ENCODE measurements around the gene NSG1. TPM values are rescaled to one million over a fixed set of nuclear protein-coding genes. Genes with fewer than 3 reads are reported as not detected.

NSG1 gene
- total and polyA plus RNA-seq, 4 donors, result 0.58 to 1.5 (median 0.78) TPM; not detected in 1

DNA sequence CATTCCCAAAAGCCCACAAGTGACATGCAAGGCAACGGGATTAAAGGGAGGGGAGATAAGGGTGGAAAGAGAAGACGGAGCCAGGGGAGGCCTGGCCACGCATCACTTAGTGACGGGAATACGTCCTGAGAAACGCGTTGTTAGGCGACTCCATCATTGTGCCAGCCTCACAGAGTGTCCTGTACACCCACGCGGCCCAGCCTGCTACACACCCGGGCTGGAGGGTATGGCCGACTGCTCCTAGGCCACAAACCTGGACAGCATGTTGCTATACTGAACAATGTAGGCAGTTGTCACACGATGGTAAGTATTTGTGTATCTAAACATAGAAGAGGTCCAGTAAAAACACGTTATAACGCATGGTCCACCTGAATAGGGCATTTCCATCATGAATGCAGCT, 23.4 kb downstream of the NSG1 start:
- H3K9me3 ChIP-seq (ENCODE audit: control insufficient read depth, low read length), result no peaks in the 10 kb centered on the region
- no peaks in the 10 kb centered on the region for H3K27me3 ChIP-seq (ENCODE audit: control insufficient read depth in 1 of 2, insufficient read depth in 2 of 2, low read length in 1 of 2)
- 78 to 83% methylated on average over 15 of the region's 15 CpGs for WGBS, 2 donors
- no peaks in the 10 kb centered on the region for H3K36me3 ChIP-seq (ENCODE audit: control insufficient read depth in 1 of 2, insufficient read depth in 2 of 2, low read length in 1 of 2)
- ATAC-seq (ENCODE audit: low FRiP score), result no peak
- no peaks in the 10 kb centered on the region for H3K4me1 ChIP-seq (ENCODE audit: control insufficient read depth in 1 of 2, insufficient read depth in 2 of 2, low read length in 2 of 2)
- no peak overlapping the region for H3K4me3 ChIP-seq (ENCODE audit: low read length in 2 of 2)
- H3K27ac ChIP-seq (ENCODE audit: low read depth in 1 of 2, low read length in 2 of 2), result no peak overlapping the region
- intact Hi-C loops (cut with DNase I), result no loop called here
- DNase-seq, result peak; percentile 27 to 42

DNA sequence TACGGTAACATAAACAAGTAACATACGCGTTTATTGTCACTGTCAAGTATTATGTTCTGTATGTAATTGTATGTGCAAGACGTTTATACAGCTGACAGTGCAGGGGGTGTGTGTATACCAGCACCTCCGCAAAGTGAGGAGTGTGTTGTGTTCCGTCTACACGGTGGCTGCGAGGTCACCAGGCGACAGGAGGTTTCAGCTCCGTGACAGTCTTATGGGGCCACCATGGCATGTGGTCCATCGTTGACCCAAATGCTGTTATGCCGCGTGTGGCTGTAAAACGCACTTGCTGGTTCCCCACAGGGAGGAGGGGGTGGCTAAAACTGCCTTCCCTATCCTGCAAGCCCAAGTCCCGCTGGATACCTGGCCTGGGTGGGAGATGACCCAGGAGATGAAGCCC, 25.0 kb downstream of the NSG1 start:
- no peak overlapping the region for H3K27ac ChIP-seq (ENCODE audit: low read depth in 1 of 2, low read length in 2 of 2)
- no peaks in the 10 kb centered on the region for H3K9me3 ChIP-seq (ENCODE audit: control insufficient read depth, low read length)
- WGBS, 2 donors, result 80 to 81% methylated on average over 14 to 15 of the region's 15 CpGs
- no peak overlapping the region for H3K4me3 ChIP-seq (ENCODE audit: low read length in 2 of 2)
- intact Hi-C loops (cut with DNase I), result no loop called here
- no peaks in the 10 kb centered on the region for H3K36me3 ChIP-seq (ENCODE audit: control insufficient read depth in 1 of 2, insufficient read depth in 2 of 2, low read length in 1 of 2)
- no peaks in the 10 kb centered on the region for H3K4me1 ChIP-seq (ENCODE audit: control insufficient read depth in 1 of 2, insufficient read depth in 2 of 2, low read length in 2 of 2)
- DNase-seq, result peak in 1 of 2 donors; percentile 23
- H3K27me3 ChIP-seq (ENCODE audit: control insufficient read depth in 1 of 2, insufficient read depth in 2 of 2, low read length in 1 of 2), result no peaks in the 10 kb centered on the region
- ATAC-seq (ENCODE audit: low FRiP score), result no peak

DNA sequence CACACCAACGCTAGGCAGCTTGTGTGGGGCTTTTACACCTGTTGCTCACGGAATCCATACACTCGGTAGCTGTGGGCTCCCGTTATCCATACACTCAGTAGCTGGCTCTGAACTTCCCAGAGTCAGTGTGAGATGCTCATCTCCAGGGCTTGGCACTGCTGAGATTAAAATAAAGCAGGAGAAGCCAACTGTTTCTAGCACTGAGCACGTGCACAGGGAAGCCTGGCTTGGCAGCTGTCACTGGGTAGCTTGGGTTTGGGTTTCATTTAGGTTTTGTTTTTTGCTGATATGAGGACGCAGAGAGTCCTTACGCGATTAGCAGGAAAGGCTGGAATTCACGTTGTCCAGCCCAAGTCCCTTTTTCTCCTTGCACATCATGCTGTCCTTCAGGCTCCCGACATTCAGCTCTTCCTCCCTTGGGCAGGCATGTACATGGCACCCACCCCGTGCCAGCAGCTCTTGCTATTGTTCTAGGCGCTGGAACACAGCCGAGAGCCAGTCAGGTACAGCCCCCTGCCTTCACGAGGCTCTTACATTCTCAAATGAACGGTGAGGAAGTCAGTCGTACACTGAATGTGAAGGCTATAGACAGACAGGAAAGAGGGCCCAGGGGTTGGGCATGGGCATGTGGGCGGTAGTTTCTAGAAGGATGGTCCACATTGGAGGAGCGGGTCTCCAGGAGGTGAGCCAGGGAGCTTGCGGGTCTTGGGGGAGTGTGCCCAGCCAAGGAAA, 25.9 kb downstream of the NSG1 start:
- Histone ChIP-seq H3K4me1 (ENCODE audit: control insufficient read depth in 1 of 2, insufficient read depth in 2 of 2, low read length in 2 of 2) (no peaks in the 10 kb centered on the region), H3K9me3 (ENCODE audit: control insufficient read depth, low read length) (no peaks in the 10 kb centered on the region), H3K4me3 (ENCODE audit: low read length in 2 of 2) (no peak overlapping the region), H3K27me3 (ENCODE audit: control insufficient read depth in 1 of 2, insufficient read depth in 2 of 2, low read length in 1 of 2) (no peaks in the 10 kb centered on the region), H3K27ac (ENCODE audit: low read depth in 1 of 2, low read length in 2 of 2) (no peak overlapping the region), H3K36me3 (ENCODE audit: control insufficient read depth in 1 of 2, insufficient read depth in 2 of 2, low read length in 1 of 2) (no peaks in the 10 kb centered on the region)
- 76 to 77% methylated on average over 19 of the region's 19 CpGs for WGBS, 2 donors
- ATAC-seq (ENCODE audit: low FRiP score) (no peak), DNase-seq (peak in 1 of 2 donors; percentile 62)
- intact Hi-C loops (cut with DNase I), result no loop called here

DNA sequence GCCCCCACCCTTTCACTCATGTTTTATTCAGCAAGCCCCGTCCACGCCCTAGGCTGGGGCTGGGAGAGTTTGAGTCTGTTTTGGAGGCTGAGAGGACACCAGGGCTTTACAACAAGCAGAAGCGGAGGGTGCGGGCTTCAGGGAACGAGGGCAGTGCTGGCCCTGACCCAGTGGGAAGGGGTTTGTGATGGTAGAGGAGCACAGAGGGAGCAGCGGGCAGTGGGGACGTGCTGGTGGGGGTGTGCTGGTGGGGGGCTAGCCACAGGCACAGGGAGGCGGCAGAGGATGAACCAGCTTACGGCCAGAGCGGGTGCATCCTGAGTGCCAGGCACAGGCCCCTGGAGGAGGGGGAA, 26.4 kb downstream of the NSG1 start:
- Histone ChIP-seq H3K36me3 (ENCODE audit: control insufficient read depth in 1 of 2, insufficient read depth in 2 of 2, low read length in 1 of 2) (no peaks in the 10 kb centered on the region), H3K4me1 (ENCODE audit: control insufficient read depth in 1 of 2, insufficient read depth in 2 of 2, low read length in 2 of 2) (no peaks in the 10 kb centered on the region), H3K9me3 (ENCODE audit: control insufficient read depth, low read length) (no peaks in the 10 kb centered on the region), H3K27me3 (ENCODE audit: control insufficient read depth in 1 of 2, insufficient read depth in 2 of 2, low read length in 1 of 2) (no peaks in the 10 kb centered on the region), H3K4me3 (ENCODE audit: low read length in 2 of 2) (no peak overlapping the region), H3K27ac (ENCODE audit: low read depth in 1 of 2, low read length in 2 of 2) (no peak overlapping the region)
- 85 to 87% methylated on average over 10 of the region's 10 CpGs for WGBS, 2 donors
- intact Hi-C loops (cut with DNase I), result no loop called here
- DNase-seq (peak in 1 of 2 donors; percentile 75), ATAC-seq (ENCODE audit: low FRiP score) (no peak)

DNA sequence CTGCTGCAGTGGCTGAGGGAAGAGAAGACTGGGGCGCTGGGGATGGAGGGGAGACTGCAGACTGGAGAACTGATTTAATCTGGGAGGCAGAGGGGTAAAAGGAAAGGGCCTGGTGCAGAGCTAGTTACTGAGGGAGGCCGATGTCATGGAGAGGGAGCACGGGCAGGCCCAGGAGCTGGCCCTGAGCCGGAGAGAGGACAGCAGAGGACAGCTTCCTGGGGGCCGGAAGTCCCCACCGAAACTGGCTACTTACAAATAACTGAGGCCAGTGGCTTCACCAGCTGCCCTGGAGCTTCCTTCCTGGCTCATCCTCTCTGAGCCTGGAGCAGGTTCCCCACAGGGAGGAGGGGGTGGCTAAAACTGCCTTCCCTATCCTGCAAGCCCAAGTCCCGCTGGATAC, 26.9 kb downstream of the NSG1 start:
- intact Hi-C loops (cut with DNase I), result no loop called here
- H3K27ac ChIP-seq (ENCODE audit: low read depth in 1 of 2, low read length in 2 of 2), result no peak overlapping the region
- peak in 1 of 2 donors; percentile 59 for DNase-seq
- 88 to 91% methylated on average over 6 to 7 of the region's 7 CpGs for WGBS, 2 donors
- no peaks in the 10 kb centered on the region for H3K9me3 ChIP-seq (ENCODE audit: control insufficient read depth, low read length)
- ATAC-seq (ENCODE audit: low FRiP score), result no peak
- H3K4me3 ChIP-seq (ENCODE audit: low read length in 2 of 2), result no peak overlapping the region
- H3K27me3 ChIP-seq (ENCODE audit: control insufficient read depth in 1 of 2, insufficient read depth in 2 of 2, low read length in 1 of 2), result no peaks in the 10 kb centered on the region
- no peaks in the 10 kb centered on the region for H3K4me1 ChIP-seq (ENCODE audit: control insufficient read depth in 1 of 2, insufficient read depth in 2 of 2, low read length in 2 of 2)
- H3K36me3 ChIP-seq (ENCODE audit: control insufficient read depth in 1 of 2, insufficient read depth in 2 of 2, low read length in 1 of 2), result no peaks in the 10 kb centered on the region

DNA sequence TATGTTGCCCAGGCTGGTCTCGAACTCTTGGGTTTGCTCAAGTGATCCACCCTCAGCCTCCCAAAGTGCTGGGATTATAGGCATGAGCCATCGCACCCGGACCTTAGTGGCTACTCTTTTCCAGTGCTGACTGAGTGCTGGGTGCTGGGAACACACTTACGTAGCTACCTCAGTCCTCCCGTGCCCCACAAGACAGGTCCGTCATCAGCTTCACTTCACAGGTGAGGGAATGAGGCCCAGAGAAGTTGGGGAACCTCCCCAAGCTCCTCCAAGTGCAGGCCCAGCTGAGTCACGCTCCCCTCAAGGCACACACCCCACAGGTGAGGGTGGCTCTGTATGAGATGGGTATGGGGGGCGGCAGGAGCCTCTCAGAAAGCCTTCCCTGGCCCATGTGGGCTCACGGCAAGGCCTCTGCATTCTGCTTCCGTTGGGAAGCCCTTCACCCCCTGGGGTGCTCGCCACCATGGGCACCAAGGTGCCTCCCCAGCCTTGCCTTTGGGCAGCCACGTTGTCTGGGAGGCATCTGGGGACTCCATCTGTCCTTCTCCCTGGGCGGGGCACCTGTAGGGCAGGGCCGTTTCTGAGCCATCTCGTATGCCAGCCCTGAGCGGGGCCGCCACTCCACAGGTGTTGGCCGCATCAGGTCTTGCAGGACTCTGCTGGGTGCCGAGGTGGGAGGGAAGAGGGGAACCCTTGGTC, 28.4 kb downstream of the NSG1 start:
- Histone ChIP-seq H3K4me3 (ENCODE audit: low read length in 2 of 2) (no peak overlapping the region), H3K4me1 (ENCODE audit: control insufficient read depth in 1 of 2, insufficient read depth in 2 of 2, low read length in 2 of 2) (no peaks in the 10 kb centered on the region), H3K27ac (ENCODE audit: low read depth in 1 of 2, low read length in 2 of 2) (no peak overlapping the region), H3K9me3 (ENCODE audit: control insufficient read depth, low read length) (no peaks in the 10 kb centered on the region), H3K27me3 (ENCODE audit: control insufficient read depth in 1 of 2, insufficient read depth in 2 of 2, low read length in 1 of 2) (no peaks in the 10 kb centered on the region), H3K36me3 (ENCODE audit: control insufficient read depth in 1 of 2, insufficient read depth in 2 of 2, low read length in 1 of 2) (peaks cover 1 to 7% of the 10 kb centered on the region in 2 donors)
- intact Hi-C loops (cut with DNase I), result no loop called here
- no peak for ATAC-seq (ENCODE audit: low FRiP score)
- DNase-seq, result peak in 1 of 2 donors; percentile 64
- 96 to 97% methylated on average over 19 of the region's 19 CpGs for WGBS, 2 donors

DNA sequence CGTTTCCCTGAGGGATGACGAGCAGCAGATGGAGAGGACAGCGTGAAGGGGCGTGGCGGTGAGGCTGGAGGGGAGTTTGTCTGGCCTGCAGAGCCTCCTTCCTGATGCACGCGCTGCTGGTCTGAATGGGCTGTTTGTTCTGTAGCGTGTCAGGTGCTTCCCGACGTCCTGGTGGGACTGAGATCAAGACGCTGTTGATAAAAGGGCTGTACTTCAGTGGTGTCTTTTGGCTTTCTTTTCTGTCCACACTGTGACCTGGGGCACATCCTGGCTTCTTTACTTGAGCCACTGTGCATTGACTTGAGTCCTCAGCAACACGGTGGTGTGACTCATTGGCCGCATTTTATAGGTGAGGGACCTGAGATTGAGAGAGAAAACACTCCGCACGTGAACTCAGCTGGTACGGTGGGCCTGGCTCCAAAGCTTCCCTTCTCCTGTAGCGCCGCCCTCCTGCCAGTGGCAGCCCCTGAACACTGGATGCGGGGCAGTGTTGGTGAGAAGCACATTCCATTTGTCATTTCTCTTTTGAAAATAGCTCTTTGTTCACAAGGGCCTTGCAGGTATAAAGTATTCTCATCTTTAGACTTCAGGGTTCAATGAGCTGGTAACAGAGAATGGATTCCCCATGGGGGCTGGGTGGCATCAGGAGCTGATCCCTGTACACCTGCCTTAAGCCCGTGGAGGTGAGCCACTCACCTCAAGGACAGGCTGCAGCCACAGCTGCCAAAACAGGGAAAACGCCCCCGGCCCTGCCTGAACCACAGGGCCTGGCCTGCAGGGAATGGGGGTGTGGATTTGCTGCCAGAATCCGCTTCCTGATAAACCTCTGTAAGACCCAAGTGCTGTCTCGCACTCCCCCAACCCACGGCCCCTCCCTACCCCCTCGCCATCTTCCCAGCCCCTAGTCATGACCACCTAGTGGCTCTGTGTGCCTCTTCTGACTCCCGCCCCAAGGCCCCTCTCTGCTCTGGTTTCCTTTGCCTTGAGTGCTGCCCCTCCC, 29.2 kb downstream of the NSG1 start:
- H3K36me3 ChIP-seq (ENCODE audit: control insufficient read depth in 1 of 2, insufficient read depth in 2 of 2, low read length in 1 of 2), result peaks cover 4 to 11% of the 10 kb centered on the region in 2 donors
- intact Hi-C loops (cut with DNase I), result no loop called here
- WGBS, 2 donors, result 93 to 95% methylated on average over 27 of the region's 27 CpGs

DNA sequence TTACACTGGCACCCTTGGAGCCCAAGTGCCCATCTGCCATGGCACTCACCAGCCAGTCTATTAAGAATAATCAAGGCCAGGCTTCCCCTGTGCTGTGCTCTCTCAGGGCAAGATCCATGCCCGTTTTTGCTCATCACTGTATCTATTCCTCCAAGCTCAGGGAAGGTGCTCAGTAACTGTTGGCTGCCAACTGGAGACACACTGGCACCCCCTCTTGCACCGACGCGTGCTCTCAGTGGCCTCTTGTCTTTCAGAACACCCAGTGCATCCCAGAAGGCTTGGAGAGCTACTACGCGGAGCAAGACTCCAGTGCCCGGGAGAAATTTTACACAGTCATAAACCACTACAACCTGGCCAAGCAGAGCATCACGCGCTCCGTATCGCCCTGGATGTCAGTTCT, 30.1 kb downstream of the NSG1 start:
- ATAC-seq (ENCODE audit: low FRiP score) (no peak), DNase-seq (peak in 1 of 2 donors; percentile 39)
- Histone ChIP-seq H3K36me3 (ENCODE audit: control insufficient read depth in 1 of 2, insufficient read depth in 2 of 2, low read length in 1 of 2) (peaks cover 4 to 13% of the 10 kb centered on the region in 2 donors), H3K4me3 (ENCODE audit: low read length in 2 of 2) (no peak overlapping the region), H3K9me3 (ENCODE audit: control insufficient read depth, low read length) (no peaks in the 10 kb centered on the region), H3K4me1 (ENCODE audit: control insufficient read depth in 1 of 2, insufficient read depth in 2 of 2, low read length in 2 of 2) (no peaks in the 10 kb centered on the region), H3K27ac (ENCODE audit: low read depth in 1 of 2, low read length in 2 of 2) (no peak overlapping the region), H3K27me3 (ENCODE audit: control insufficient read depth in 1 of 2, insufficient read depth in 2 of 2, low read length in 1 of 2) (no peaks in the 10 kb centered on the region)
- intact Hi-C loops (cut with DNase I), result no loop called here
- WGBS, 2 donors, result 95 to 96% methylated on average over 11 of the region's 11 CpGs

More for the DNA sequence above, 29.2 kb downstream of the NSG1 start:
- no peaks in the 10 kb centered on the region for H3K27me3 ChIP-seq (ENCODE audit: control insufficient read depth in 1 of 2, insufficient read depth in 2 of 2, low read length in 1 of 2)
- no peaks in the 10 kb centered on the region for H3K9me3 ChIP-seq (ENCODE audit: control insufficient read depth, low read length)
- H3K4me1 ChIP-seq (ENCODE audit: control insufficient read depth in 1 of 2, insufficient read depth in 2 of 2, low read length in 2 of 2), result no peaks in the 10 kb centered on the region
- no peak overlapping the region for H3K27ac ChIP-seq (ENCODE audit: low read depth in 1 of 2, low read length in 2 of 2)
- DNase-seq (peak in 1 of 2 donors; percentile 21), ATAC-seq (ENCODE audit: low FRiP score) (no peak)
- H3K4me3 ChIP-seq (ENCODE audit: low read length in 2 of 2), result no peak overlapping the region

Data from aorta (tissue), 5 donors.